IPS-15b (cell line): ENCODE results near the gene FCGR3A.

Experiments used
- H3K27me3 ChIP-seq: one replicate; pipeline ENCODE4 v1.6.1; 2013; ENCODE audit warnings: low read length; ENCODE audit not compliant: control insufficient read depth, insufficient read depth
- H3K36me3 ChIP-seq: one replicate; pipeline ENCODE4 v1.6.1; 2013; ENCODE audit warnings: low read length; ENCODE audit not compliant: control insufficient read depth, insufficient read depth
- H3K4me1 ChIP-seq: one replicate; pipeline ENCODE4 v1.6.1; 2013; ENCODE audit warnings: mild to moderate bottlenecking, low read length; ENCODE audit not compliant: control insufficient read depth, insufficient read depth
- H3K4me3 ChIP-seq: one replicate; pipeline ENCODE4 v1.5.1; 2013; ENCODE audit warnings: low read depth, low read length
- H3K9ac ChIP-seq: one replicate; pipeline ENCODE4 v1.6.1; 2013; ENCODE audit warnings: low read depth, mild to moderate bottlenecking, low read length
- H3K9me3 ChIP-seq: one replicate; pipeline ENCODE4 v1.6.1; 2013; ENCODE audit warnings: mild to moderate bottlenecking, low read length; ENCODE audit not compliant: control insufficient read depth, insufficient read depth

FCGR3A gene

DNA sequence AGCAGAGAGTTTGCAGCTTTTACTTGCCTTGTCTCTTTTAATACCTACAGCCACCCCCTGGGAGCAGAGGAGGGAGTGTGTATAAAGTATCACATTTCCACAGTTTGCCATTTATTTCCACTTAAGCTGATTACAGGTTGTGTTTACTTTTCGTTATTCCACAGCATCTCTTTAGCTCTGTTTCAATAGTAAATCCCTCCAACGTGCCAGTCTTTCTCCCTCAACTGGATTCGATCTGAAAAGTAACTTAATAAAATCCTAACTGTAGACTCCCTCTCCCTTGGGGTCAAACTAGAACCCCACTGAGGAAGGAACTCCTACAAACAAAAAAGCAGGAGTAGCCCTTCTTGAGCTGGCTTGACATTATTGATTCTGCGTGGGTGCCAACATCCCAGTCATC, 47.4 kb downstream of the FCGR3A start:
- H3K9ac ChIP-seq: no peak overlapping the region
- no peaks in the 10 kb centered on the region for H3K4me1 ChIP-seq
- H3K9me3 ChIP-seq: no peaks in the 10 kb centered on the region
- H3K36me3 ChIP-seq: no peaks in the 10 kb centered on the region
- H3K4me3 ChIP-seq: no peak overlapping the region
- peaks cover 4% of the 10 kb centered on the region for H3K27me3 ChIP-seq

DNA sequence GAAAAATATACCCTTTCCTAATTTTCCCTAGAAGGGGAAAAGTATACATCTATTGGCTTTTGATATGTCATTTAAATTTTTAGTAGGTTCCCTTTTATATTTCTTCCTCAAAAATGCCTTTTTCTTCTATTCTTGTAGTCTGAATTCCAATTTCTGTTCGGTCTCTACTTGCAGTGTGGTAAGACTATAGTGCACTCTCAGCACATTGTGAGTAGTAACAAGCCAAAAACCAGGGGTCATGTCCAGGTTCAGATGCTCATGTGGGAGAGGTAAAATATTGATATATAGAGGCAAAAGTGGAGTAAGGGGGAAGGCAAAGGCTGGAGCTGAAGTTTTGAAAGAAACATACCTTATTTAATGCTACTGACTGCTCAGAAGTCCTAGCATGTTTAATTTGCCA, 48.4 kb downstream of the FCGR3A start:
- no peaks in the 10 kb centered on the region for H3K4me1 ChIP-seq
- no peak overlapping the region for H3K4me3 ChIP-seq
- H3K9me3 ChIP-seq: no peaks in the 10 kb centered on the region
- H3K27me3 ChIP-seq: peaks cover 4% of the 10 kb centered on the region
- no peaks in the 10 kb centered on the region for H3K36me3 ChIP-seq
- H3K9ac ChIP-seq: no peak overlapping the region

DNA sequence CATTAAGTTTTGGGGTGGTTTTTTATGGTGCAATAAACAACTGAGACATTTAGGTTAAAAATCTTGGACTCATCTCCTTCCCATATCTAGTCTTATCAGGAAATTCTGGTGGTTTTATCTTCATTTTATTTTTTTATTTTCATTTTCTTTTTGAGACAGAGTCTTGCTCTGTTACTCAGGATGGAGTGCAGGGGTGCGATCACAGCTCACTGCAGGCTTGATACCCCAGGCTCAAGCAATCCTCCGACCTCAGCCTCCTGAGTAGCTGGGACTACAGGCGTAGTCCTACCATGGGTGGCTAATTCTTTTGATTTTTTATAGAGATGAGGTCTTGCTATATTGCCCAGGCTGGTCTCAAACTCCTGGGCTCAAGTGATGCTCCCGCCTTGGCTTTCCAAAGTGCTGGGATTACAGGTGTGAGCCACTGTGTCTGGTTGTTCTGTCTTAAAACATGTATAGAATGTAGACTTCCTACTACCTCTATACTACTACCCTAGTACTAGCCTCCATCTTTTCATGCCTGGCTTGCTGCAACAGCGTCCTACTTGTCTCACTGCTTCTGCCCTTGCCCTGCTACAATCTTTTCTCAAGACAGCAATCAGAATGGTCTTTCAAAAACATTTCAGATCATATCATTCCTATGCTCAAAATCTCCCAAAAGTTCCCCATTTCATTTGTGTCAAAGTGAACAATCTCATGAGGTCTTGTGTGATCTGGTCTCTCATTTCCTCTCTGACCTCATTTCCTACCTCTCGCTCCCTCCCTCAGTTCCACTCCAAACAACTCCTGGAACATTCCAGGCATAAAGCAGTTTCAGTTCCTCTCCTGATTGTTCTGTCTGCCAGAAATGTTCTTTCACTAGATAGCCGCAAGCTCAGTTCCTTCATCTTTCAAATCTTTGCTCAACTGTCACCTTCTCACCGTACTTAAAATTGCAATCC, 50.2 kb downstream of the FCGR3A start:
- H3K4me1 ChIP-seq: no peaks in the 10 kb centered on the region
- H3K36me3 ChIP-seq: no peaks in the 10 kb centered on the region
- no peak overlapping the region for H3K4me3 ChIP-seq
- peaks cover 4% of the 10 kb centered on the region for H3K27me3 ChIP-seq
- H3K9me3 ChIP-seq: no peaks in the 10 kb centered on the region
- H3K9ac ChIP-seq: no peak overlapping the region

DNA sequence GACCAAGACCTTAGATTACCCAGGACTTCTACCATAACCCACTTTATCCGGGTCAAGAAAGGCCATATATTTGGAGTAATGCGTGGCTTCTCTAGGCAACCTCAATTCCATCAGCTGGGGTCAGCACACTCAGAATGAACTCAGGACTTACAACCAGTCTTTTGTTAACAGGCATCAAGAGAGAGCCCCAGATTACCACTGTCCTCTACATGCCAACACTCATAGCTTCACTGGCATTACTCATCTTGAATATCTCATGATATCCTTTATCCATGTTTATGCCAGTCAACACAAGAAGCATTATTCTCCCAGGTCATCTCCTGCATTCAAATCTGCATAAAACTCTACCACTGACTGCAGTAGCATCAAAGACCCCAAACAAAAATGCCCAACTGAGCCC, 51.0 kb downstream of the FCGR3A start:
- no peaks in the 10 kb centered on the region for H3K9me3 ChIP-seq
- H3K9ac ChIP-seq: no peak overlapping the region
- H3K36me3 ChIP-seq: no peaks in the 10 kb centered on the region
- H3K27me3 ChIP-seq: peaks cover 4% of the 10 kb centered on the region
- no peaks in the 10 kb centered on the region for H3K4me1 ChIP-seq
- H3K4me3 ChIP-seq: no peak overlapping the region

DNA sequence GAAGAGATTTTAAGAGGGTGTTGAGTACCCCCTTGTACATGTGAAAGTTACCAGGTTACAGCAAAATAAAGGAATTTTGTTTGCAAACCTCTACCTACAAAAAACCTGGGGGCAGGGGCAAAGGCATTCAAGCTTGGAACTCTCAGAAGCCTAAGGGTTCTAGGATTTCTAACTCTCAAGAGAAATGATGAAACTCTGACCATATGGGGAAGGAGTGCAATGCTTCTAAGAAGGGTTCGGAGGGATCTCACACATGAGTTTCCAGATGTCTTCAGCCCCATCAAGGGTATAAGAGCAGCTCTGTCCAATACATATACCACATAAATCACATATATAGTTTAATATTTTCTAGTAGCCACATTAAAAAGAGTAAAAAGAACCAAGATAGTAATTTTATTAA, 51.7 kb downstream of the FCGR3A start:
- no peaks in the 10 kb centered on the region for H3K9me3 ChIP-seq
- no peaks in the 10 kb centered on the region for H3K4me1 ChIP-seq
- no peaks in the 10 kb centered on the region for H3K36me3 ChIP-seq
- no peak overlapping the region for H3K4me3 ChIP-seq
- H3K27me3 ChIP-seq: peaks cover 4% of the 10 kb centered on the region
- no peak overlapping the region for H3K9ac ChIP-seq

DNA sequence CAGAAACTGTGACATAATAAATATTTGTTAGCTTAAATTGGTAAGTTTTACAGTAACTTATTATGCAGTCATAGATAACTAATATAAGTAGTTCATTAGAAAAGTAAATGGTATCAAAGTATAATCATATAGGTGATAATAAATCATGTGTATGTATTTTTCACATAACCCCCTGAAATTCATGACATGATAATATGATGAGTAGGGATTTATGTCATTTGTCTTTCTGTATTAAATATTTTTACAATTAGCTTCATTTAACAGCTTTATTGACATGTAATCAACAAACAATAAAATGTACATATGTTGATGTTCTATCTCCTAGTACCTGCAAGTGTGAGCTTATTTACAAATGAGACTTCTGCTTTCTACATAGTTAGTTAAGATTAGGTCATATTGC, 54.1 kb downstream of the FCGR3A start:
- H3K4me3 ChIP-seq: no peak overlapping the region
- peaks cover 8% of the 10 kb centered on the region for H3K27me3 ChIP-seq

DNA sequence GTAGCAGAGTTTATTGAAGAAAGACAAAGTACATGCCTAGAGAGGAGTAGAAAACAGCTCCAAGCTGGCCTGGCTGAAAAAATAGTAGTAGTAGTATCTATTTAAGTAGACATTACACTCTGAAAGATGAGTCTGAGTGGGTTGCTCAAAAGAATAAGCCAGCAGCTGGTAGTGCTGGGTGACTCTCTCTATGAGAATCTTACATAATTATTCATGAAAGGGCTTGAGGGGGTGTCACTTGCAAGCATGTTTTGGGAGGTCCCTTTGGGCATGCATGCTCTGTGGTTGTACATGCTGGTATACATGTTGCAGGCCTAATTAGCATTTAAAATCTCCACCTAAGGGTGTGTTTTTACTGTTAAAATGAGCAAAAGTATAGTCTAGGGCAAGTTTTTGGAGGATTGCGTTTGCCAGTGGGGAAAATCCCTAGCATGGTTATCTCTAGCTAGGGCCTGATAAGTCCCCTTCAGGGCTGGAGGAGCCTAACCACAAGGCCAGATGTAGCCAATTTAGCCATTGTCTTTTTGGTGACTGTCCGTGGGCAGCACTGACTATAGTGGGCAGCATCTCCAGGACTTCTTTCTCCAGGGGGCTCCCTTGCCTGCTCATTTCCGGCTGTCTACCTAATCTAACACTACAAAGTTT, 55.4 kb downstream of the FCGR3A start:
- H3K9me3 ChIP-seq: no peaks in the 10 kb centered on the region
- no peaks in the 10 kb centered on the region for H3K36me3 ChIP-seq
- H3K27me3 ChIP-seq: peaks cover 9% of the 10 kb centered on the region
- no peak overlapping the region for H3K4me3 ChIP-seq
- no peak overlapping the region for H3K9ac ChIP-seq
- H3K4me1 ChIP-seq: no peaks in the 10 kb centered on the region

More for the DNA sequence above, 54.1 kb downstream of the FCGR3A start:
- H3K4me1 ChIP-seq: no peaks in the 10 kb centered on the region
- H3K9ac ChIP-seq: no peak overlapping the region
- no peaks in the 10 kb centered on the region for H3K36me3 ChIP-seq
- no peaks in the 10 kb centered on the region for H3K9me3 ChIP-seq

DNA sequence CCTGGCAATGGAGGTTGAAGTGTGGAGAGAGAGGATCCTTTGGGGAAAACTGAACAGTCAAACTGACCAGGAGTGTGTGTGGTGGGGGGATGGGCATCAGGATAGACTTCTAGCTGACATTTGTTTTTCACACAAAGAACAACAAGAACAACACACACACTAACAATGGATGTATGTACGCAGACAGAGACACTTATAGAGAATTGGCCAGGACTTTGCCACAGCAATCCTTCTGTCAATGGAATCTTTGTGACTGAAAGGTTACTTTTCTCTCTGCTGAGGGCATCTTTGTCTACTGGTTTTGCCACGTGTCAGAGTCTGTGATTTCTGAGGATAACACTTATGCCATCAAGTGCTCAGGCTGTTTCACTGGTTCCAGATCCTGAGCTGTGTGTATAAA, 56.8 kb downstream of the FCGR3A start:
- Histone ChIP-seq H3K9me3 (no peaks in the 10 kb centered on the region), H3K36me3 (no peaks in the 10 kb centered on the region), H3K4me1 (no peaks in the 10 kb centered on the region), H3K4me3 (no peak overlapping the region), H3K9ac (no peak overlapping the region), H3K27me3 (peaks cover 9% of the 10 kb centered on the region)
